GM18526 (cell line): ENCODE results near the gene FOXD4L6.
"Not testable (repeated sequence)": the region's sequence is repeated elsewhere in the genome, so short reads cannot be mapped to it uniquely, and the experiment has no call there.

Source experiments
- POLR2A ChIP-seq: IDR thresholded peaks from 3 replicates; pipeline ENCODE4 v1.6.1; 2011; ENCODE audit not compliant: insufficient read length; ENCODE audit errors: extremely low read depth

FOXD4L6 gene

DNA sequence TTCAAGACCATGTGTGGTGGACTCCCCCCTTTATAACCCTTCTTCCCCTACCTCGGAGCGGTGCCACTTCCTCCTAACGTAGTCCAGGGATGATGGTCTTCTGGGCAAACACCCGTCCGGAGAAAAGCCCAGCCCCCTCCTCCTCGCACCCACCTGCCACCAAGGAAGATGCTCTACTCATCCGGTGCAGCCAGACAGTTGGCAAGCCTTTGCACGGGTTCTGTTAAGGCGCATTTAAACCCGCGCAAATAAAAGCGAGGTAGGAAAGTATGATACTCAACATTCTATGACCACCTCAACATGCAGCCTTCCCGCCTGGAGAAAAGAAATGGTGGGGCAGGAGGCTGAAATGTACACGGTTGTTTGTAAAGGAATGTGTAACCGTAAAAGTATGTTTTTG is at the start of gene FOXD4L6:
Gene FOXD4L6 (minus strand): TSS at position 101 of the 400 bp plus-strand sequence. CDS start 298 bp downstream, outside the sequence.
- not testable (repeated sequence) for TF ChIP-seq POLR2A
